ENCODE data around the gene MLPH.

The MLPH gene

GRCh38 chr2:237457388-237457941 lies 29.6 kb upstream of the MLPH start:
- DNase-seq (ENCODE audit: insufficient read length, low spot score) (no peak), FAIRE-seq (no peak)
- TF ChIP-seq CTCF (IDR thresholded peaks at IDR 0.05; ENCODE audit: insufficient read depth, missing control alignments) = no peak

- TF ChIP-seq CTCF (IDR thresholded peaks at IDR 0.05; ENCODE audit: insufficient read depth, missing control alignments) = no peak
- DNase-seq (ENCODE audit: insufficient read length, low spot score) = no peak
- no peak for FAIRE-seq
Measured at GRCh38 chr2:237458519-237458918, 28.5 kb upstream of the MLPH start.

GRCh38 chr2:237459226-237459625 lies 27.8 kb upstream of the MLPH start:
- no peak for TF ChIP-seq CTCF (IDR thresholded peaks at IDR 0.05; ENCODE audit: insufficient read depth, missing control alignments)
- FAIRE-seq (no peak), DNase-seq (ENCODE audit: insufficient read length, low spot score) (no peak)

GRCh38 chr2:237459741-237460174 lies 27.3 kb upstream of the MLPH start:
- FAIRE-seq = no peak
- DNase-seq (ENCODE audit: insufficient read length, low spot score) = no peak
- TF ChIP-seq CTCF (IDR thresholded peaks at IDR 0.05; ENCODE audit: insufficient read depth, missing control alignments) = no peak

- no peak for DNase-seq (ENCODE audit: insufficient read length, low spot score)
- no peak for FAIRE-seq
- TF ChIP-seq CTCF (IDR thresholded peaks at IDR 0.05; ENCODE audit: insufficient read depth, missing control alignments) = no peak
Measured at GRCh38 chr2:237464757-237465391, 22.2 kb upstream of the MLPH start.

GRCh38 chr2:237465515-237466148 lies 21.4 kb upstream of the MLPH start:
- no peak for TF ChIP-seq CTCF (IDR thresholded peaks at IDR 0.05; ENCODE audit: insufficient read depth, missing control alignments)
- FAIRE-seq = no peak
- no peak for DNase-seq (ENCODE audit: insufficient read length, low spot score)

GRCh38 chr2:237466211-237466610 lies 20.8 kb upstream of the MLPH start:
- FAIRE-seq = no peak
- TF ChIP-seq CTCF (IDR thresholded peaks at IDR 0.05; ENCODE audit: insufficient read depth, missing control alignments) = no peak
- no peak for DNase-seq (ENCODE audit: insufficient read length, low spot score)

Data from D721Med (cell line).